OCI-LY7 (cell line): ENCODE measurements around the gene A2ML1. TPM values are rescaled to one million over a fixed set of nuclear protein-coding genes. Genes with fewer than 3 reads are reported as not detected.

Source experiments
- Bru-seq: library from RNA; stranded (reverse); fragments of 400-500 nt; gene quantifications from one replicate; lab custom pipeline; 2021; lab: Mats Ljungman, UMichigan
- BruChase-seq, 2 experiments: library from RNA; stranded (reverse); fragments of 400-500 nt; gene quantifications; one replicate each; lab custom pipeline; 2021; lab: Mats Ljungman, UMichigan
- BruUV-seq: library from RNA; stranded (reverse); fragments of 400-500 nt; replicated peaks from 2 replicates; lab custom pipeline; 2021; lab: Mats Ljungman, UMichigan
- CTCF ChIA-PET: fragments of 300-600 bp; sonication (Branson Sonifier 250); formaldehyde crosslinking; loops from one replicate; lab custom pipeline; 2022; ENCODE audit warnings: antibody characterized with exemption; ENCODE audit not compliant: unreplicated experiment; lab: Charles Lee
- POLR2A ChIA-PET: fragments of 300-600 bp; sonication (Branson Sonifier 250); formaldehyde crosslinking; loops from one replicate; lab custom pipeline; 2022; ENCODE audit warnings: antibody characterized with exemption; lab: Charles Lee
- DNase-seq: peaks from one replicate; pipeline ENCODE4 v3.0.0-alpha.2; 2015; ENCODE audit warnings: low spot score
- H2AFZ ChIP-seq: fragments of 200-600 bp; sonication (generic), shearing (Covaris generic); 2 replicates; pipeline ENCODE4 v1.6.1; 2014; ENCODE audit warnings: mild to moderate bottlenecking, antibody characterized with exemption, low read length, moderate library complexity
- H3K27ac ChIP-seq: fragments of 200-600 bp; sonication (generic); 2 replicates; pipeline ENCODE4 v1.5.1; 2014; ENCODE audit warnings: mixed run types, low read depth, mild to moderate bottlenecking, moderate library complexity, low read length, inconsistent platforms; ENCODE audit not compliant: poor library complexity, severe bottlenecking
- H3K36me3 ChIP-seq: fragments of 200-600 bp; sonication (generic); 2 replicates; pipeline ENCODE4 v1.6.1; 2014; ENCODE audit warnings: mild to moderate bottlenecking, antibody characterized with exemption, low read length, moderate library complexity, mixed read lengths; ENCODE audit not compliant: insufficient read depth
- H3K4me1 ChIP-seq: fragments of 200-600 bp; sonication (generic); 2 replicates; pipeline ENCODE4 v1.5.1; 2014; ENCODE audit warnings: mild to moderate bottlenecking, low read length; ENCODE audit not compliant: insufficient read depth, poor library complexity, severe bottlenecking
- H3K4me2 ChIP-seq: fragments of 200-600 bp; sonication (generic); 2 replicates; pipeline ENCODE4 v1.6.1; 2014; ENCODE audit warnings: mild to moderate bottlenecking, low read length
- H3K4me3 ChIP-seq: fragments of 200-600 bp; sonication (generic); 2 replicates; pipeline ENCODE4 v1.5.1; 2014; ENCODE audit warnings: mild to moderate bottlenecking, low read depth, low read length; ENCODE audit not compliant: poor library complexity, severe bottlenecking
- H3K79me2 ChIP-seq: fragments of 200-600 bp; sonication (generic); 2 replicates; pipeline ENCODE4 v1.6.1; 2016; ENCODE audit warnings: low read depth, mild to moderate bottlenecking, low read length, moderate library complexity, mixed read lengths; ENCODE audit not compliant: insufficient read depth
- H3K9me2 ChIP-seq: fragments of 200-600 bp; sonication (generic); 2 replicates; pipeline ENCODE4 v1.6.1; 2016; ENCODE audit warnings: mild to moderate bottlenecking, low read length, mixed read lengths; ENCODE audit not compliant: insufficient read depth
- H3K9me3 ChIP-seq: fragments of 200-600 bp; sonication (generic); 2 replicates; pipeline ENCODE4 v1.6.1; 2014; ENCODE audit warnings: mild to moderate bottlenecking, mixed run types, low read length, mixed read lengths
- H4K20me1 ChIP-seq: fragments of 200-600 bp; sonication (generic); 2 replicates; pipeline ENCODE4 v1.6.1; 2014; ENCODE audit warnings: mild to moderate bottlenecking, antibody characterized with exemption, low read length, moderate library complexity, mixed read lengths; ENCODE audit not compliant: insufficient read depth
- CTCF ChIP-seq: fragments of 200-600 bp; sonication (generic); conservative IDR thresholded peaks from 2 replicates; pipeline ENCODE4 v1.5.1; 2014; ENCODE audit warnings: mild to moderate bottlenecking, antibody characterized with exemption, low read length, moderate library complexity, mixed read lengths
- EZH2phosphoT487 ChIP-seq: fragments of 200-600 bp; sonication (generic); IDR thresholded peaks from 2 replicates; pipeline ENCODE4 v1.6.1; 2018; ENCODE audit warnings: low read depth, borderline replicate concordance, mild to moderate bottlenecking, mixed run types, antibody characterized with exemption, low read length, moderate library complexity, mixed read lengths
- intact Hi-C: fragments of 100-400 bp; cut with micrococcal nuclease; formaldehyde crosslinking; loops from one replicate; pipeline ENCODE4 v1.10.0; 2022; ENCODE audit not compliant: unreplicated experiment
- long read RNA-seq: library from polyadenylated mRNA; stranded (forward); transcript quantifications from one replicate; pipeline ENCODE4 v2.0.0, GENCODE V29; 2022
- total RNA-seq, 2 experiments: library from RNA; depleted of rRNA in 1 of 2; stranded (reverse); fragments of >200 nt in 1 of 2; shearing (Covaris generic) in 1 of 2; gene quantifications; 2 replicates each; pipeline ENCODE4 v1.2.3, GENCODE V29; 2014 to 2022

A2ML1 gene
- not detected in 2 replicates for total RNA-seq (2014; rRNA removed; shearing (Covaris generic))
- not detected in 2 replicates for total RNA-seq (2022)
- not detected for Bru-seq, nascent RNA
- BruChase-seq, experiment 1, labeled RNA remaining after a 6-hour chase = percentile 3 among the genes with signal in this experiment
- not detected for BruChase-seq, experiment 2, labeled RNA remaining after a 2-hour chase
- long read RNA-seq = 0 reads

DNA sequence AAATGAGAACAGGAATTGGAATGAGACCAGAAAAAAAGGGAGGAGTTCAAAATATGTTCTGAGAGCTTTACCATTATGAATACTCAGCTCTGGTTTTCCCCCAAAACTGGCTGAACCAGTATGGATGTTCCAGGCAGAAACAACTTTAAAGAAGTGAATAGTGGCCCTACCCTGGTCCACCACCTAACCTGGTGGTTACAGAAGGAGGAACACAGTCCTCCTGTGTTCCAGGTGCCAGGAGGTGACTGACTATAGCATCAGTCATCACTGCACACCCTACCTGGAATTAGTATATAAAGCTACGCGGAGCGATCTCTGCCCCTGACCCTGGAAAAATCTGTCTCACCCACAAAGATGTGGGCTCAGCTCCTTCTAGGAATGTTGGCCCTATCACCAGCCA, at the start of gene A2ML1:
A2ML1 (plus strand) TSS at position 324 of the 400 bp plus-strand sequence; CDS start at position 355, 31 bp downstream.
- H3K79me2 ChIP-seq = no peaks in the 10 kb centered on the region
- H3K4me3 ChIP-seq = no peak within 1 kb of the TSS
- H3K4me1 ChIP-seq = peaks cover 14% of the 10 kb centered on the region
- DNase-seq = no peak
- H3K4me2 ChIP-seq = no peak within 1 kb of the TSS
- intact Hi-C loops = loop anchor here (5.0 kb wide), 1 partner anchor 280 kb away; the partner anchor contains the start of gene CLEC4E
- 0 out of 2 replicates have a peak, but pooled peaks cover 6% of the 10 kb centered on the region for H3K9me3 ChIP-seq
- no peaks in the 10 kb centered on the region for H3K36me3 ChIP-seq
- no peaks in the 10 kb centered on the region for H3K9me2 ChIP-seq
- no peaks in the 10 kb centered on the region for H4K20me1 ChIP-seq
- ChIA-PET CTCF (no interaction called here), POLR2A (interaction anchor here (1.3 kb wide), 1 partner anchor 8 kb away, joined by 4 read pairs; no protein-coding TSS in a partner anchor)
- no peak within 1 kb of the TSS for H3K27ac ChIP-seq
- peak within 1 kb of the TSS; percentile 62 for H2AFZ ChIP-seq
- TF ChIP-seq CTCF (no peak), EZH2phosphoT487 (no peak)
- BruUV-seq = no TSS peak

DNA sequence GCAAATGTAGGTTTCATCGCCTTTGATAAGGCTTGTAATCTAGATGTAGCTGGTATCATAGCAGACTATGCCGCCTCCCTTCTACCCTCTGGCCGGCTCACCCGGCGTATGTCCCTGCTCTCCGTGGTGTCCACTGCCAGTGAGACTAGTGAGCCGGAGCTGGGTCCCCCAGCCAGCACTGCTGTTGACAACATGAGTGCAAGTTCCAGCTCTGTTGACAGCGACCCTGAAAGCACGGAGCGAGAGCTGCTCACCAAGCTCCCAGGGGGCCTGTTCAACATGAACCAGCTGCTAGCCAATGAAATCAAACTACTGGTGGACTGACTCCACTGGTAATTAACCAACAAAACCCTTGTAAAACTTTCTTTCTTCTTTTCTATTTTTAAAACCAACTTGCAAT, 49.0 kb upstream of the A2ML1 start:
- Histone ChIP-seq H3K36me3 (peaks cover 96% of the 10 kb centered on the region), H3K4me3 (no peak overlapping the region), H3K4me1 (no peaks in the 10 kb centered on the region), H3K4me2 (no peak overlapping the region), H2AFZ (no peak overlapping the region), H3K79me2 (peaks cover 13% of the 10 kb centered on the region; the same call in 1 of the 2 replicates), H4K20me1 (no peaks in the 10 kb centered on the region), H3K9me3 (no peaks in the 10 kb centered on the region), H3K27ac (no peak overlapping the region), H3K9me2 (no peaks in the 10 kb centered on the region)
- POLR2A ChIA-PET = no interaction called here
- DNase-seq = no peak
- CTCF ChIA-PET = no interaction called here
- no peak for TF ChIP-seq EZH2phosphoT487
- TF ChIP-seq CTCF = no peak
- intact Hi-C loops = no loop called here
- no TSS peak for BruUV-seq

- Histone ChIP-seq H3K9me3 (no peaks in the 10 kb centered on the region), H3K79me2 (no peaks in the 10 kb centered on the region), H3K4me2 (no peak overlapping the region), H3K27ac (no peak overlapping the region), H4K20me1 (no peaks in the 10 kb centered on the region), H3K36me3 (peaks cover 94% of the 10 kb centered on the region), H3K4me1 (no peaks in the 10 kb centered on the region), H3K4me3 (no peak overlapping the region), H3K9me2 (no peaks in the 10 kb centered on the region), H2AFZ (no peak overlapping the region)
- ChIA-PET CTCF (no interaction called here), POLR2A (no interaction called here)
- no peak for DNase-seq
- intact Hi-C loops = no loop called here
- no TSS peak for BruUV-seq
- TF ChIP-seq CTCF (no peak), EZH2phosphoT487 (no peak)
Measured at GRCh38 chr12:8779281-8779680, 43.1 kb upstream of the A2ML1 start.
